Hematopoietic multipotent progenitor cell treated with erythropoietin and hydrocortisone succinate and interleukin-3 and kit ligand, for 4 days (in vitro differentiated cells): Measurements from ENCODE around the gene NDUFB8.

ENCODE experiments used
- DNase-seq: peaks from one replicate; pipeline ENCODE4 v3.0.0-alpha.2; 2015

The NDUFB8 gene

DNA sequence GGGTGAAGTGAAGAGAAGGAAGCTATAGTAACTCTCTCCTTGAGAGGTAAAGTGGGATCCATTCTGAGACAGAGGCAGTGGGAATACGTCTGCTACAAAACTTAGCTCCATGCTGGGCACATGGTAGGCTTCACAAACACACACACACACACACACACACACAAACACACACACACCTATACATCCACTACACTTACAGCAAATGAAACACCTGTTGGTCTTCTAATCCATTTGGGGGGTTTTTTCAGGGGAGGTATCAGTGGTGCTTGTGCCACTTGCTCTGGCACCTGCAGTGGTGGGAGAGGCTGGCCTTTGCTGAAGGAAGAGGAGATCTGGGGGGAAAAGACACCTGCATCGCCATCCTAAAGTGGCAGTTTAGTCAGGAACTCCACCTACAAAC lies 24.5 kb downstream of the NDUFB8 start:
- no peak for DNase-seq

DNA sequence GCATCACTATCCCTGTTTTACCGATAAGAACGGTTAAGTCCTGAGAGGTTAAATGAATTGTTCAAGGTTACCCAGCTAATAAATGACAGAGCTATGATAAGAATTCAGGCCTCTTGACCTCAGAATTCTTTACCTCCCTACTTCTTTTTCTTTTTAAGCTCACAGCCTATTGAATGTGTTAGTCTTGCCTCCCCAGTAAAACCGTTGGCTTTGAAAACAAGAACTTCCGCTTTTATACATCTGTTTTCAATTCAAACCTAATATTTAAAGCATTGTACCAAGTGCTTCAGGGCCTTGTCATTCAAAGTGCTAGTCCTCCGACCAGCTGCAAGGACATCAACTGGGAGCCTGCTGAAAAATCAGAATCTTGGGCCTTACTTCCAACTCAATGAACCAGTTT lies 25.6 kb downstream of the NDUFB8 start:
- DNase-seq = no peak

DNA sequence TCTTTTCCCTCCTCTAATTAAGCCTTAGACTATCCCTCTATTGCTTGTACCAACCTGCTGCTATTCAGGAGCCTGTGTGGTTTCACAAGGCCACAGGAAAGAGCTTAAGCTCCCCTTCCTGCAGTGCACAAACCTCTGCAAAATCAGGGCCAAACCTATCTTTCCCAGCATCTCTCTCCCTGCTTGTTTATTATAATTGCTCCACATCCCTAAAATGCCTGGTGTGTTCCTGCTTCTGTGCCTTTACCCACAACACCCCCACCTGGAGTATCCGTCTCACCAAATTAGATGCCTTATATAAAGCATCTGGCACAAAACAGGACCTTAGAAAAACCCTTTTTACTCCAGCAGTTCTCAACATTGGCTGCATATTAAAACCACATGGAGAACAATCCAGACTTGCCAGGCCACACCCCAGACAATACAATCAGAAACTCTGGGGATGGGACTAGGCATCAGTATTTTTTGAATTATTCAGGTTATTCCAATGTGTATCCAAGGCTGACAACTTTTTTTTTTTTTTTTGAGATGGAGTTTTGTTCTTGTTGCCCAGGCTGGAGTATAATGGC lies 26.7 kb downstream of the NDUFB8 start:
- no peak for DNase-seq

DNA sequence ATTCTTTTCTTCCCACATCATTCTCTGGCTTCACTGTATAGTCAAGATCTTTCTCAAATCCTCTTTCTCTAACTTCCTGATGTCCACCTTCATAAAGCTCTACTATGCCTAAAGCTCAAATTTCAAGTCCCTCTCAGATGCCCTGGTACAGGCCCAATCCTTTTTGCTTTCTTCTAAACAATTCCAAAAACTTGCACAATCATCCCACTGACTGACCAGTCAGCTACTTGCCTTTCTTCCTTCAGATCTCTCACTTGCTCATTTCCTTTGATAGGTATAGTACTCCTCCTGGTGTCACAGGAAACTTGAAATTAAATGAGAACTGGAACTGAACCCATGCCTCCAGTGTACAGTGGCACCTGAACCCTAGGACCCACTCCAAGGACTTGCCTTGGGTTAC lies 28.2 kb downstream of the NDUFB8 start:
- DNase-seq = no peak

DNA sequence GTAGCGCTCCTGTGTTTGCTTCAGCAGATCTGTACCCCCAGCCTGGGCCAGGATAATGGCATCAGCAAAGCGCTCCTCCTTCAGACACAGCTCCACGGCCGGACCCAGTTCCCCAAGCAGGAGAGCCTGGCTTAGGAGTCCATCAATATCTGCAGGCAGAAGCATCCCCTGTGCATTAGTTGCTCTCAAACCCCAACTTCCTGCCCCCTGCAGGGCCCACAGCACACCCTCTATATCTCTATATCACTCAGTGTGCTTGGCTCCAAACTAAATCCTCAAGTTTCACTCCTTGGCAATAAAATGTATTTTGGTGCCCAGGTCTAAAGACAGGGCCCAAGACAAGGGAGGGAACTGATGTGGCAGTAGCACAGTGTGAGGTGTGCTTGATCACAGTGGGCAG lies 31.6 kb downstream of the NDUFB8 start:
- no peak for DNase-seq

DNA sequence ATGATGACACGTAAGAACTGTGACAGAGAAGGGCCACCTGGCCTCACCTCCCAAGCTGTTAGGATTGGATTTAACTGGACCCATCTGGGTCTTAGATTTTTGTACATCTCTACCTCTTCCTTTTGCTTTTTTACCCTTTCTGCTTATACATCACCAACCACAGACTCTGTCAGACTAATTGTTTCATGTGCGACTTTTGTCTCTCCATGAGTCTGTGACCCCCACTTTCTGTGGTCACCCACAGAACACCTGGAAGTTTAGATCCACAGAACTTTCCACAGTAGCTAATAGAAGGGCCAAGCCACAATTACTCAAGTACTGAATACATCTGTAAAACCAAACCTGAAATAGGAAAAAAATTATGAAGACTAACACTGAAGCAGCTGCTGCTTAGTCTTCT lies 33.1 kb downstream of the NDUFB8 start:
- no peak for DNase-seq

DNA sequence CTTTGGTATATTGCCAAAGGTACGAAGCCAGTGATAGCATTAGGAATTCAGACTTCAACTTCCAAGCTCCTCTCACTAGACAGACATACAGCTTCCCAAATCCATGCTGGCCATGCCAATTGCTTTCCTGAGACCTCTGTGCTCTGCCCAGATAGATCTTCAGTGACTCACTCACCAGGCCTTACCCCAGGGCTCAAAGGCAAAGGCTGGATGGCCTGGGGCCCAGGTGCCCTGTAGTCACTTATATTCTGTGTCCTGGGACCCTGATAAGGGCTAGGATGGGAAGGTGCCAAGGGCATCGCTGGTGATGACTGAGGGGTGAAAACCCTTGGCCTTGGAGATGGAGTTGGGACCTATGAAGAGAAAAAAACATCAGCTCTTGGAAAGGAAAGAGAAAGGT lies 39.1 kb downstream of the NDUFB8 start:
- no peak for DNase-seq

DNA sequence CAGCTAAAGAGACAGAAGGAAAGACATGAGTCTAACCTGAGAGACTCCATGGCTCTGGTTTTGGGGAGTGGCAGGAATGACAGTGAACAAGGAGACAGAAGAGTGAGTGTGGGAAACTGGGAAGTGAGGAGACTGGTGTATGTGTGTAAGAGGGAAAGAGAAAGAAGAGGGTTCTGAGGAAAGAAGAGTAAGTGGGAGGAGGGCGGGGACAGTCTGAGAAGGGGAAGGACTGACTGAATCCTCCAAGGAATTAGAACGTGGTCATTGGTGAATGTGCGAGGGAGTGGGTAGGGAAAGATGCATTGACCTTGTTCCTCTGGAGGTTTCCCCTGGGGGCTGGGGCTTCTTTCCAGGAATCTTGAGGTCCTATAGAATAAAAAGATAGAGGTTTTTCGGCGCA lies 40.3 kb downstream of the NDUFB8 start:
- no peak for DNase-seq

DNA sequence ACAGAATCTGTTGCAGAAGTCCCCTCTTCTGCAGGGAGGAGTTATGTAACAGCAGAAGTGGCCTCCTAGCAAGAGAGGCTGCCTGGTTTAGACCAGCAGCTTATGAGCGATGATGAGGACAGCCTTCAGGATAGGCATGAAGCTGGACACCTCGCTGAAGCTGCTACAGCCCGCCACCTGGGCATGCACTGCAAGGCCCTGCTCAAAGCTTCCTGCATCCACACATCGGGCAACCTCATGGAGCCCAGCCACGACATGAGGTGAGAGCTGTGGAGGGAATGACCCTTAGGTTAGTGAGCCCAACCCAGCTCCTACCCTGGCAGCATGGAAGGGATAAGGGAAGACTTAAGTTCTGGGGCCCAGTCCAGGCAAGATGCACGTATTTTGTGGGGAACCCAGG lies 42.1 kb downstream of the NDUFB8 start:
- DNase-seq = no peak

DNA sequence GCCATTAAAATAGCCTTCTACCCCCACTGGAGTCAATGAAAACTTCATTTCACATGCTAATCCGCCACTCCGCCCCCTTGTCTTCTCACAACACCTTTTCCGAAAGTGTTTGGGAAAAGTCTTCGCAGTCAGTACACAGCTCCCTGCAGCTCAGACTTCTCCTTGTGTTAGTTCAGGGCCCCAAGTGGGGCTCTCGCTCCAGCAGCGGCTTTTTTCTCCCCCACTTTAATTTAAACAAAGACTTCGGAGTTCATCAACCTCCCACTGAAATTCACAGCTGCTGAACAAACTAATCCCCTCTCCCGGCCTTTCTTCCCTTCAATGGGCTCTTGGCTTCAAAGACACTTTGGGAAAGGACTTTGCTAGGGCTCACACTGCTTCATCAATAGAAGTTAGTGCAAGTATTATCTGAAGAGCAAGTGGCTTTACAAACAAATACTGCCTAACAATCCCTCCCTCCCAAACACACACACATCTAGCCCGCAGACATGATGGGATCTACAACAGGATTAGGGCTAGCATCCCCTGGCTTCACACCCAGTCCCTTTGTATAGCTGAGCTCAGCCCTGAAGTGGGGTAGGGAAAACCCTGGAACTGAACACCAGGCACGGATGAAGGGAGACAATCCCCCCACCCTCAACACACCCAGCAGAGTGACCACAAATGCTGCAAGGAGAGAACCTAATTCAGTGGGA lies 43.7 kb downstream of the NDUFB8 start:
- no peak for DNase-seq

DNA sequence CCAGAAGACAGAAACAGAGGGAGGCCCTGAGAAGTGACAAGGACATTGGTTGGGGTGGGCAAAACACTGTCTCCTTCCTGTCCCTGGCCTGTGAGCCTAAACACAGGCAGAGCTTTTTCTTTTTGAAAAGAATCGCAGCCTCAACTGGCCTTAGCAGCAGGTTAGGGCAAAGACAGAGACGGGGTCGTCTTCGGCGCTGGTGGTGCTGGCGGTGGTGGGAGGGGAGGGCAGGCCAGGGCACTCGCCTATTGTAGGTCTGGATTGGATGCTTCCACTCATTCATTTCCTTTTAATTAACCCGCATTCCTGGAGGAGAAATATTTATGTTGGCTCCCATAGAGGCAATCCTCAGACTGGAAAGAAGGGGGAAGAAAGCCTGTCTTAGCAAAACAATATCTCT lies 44.3 kb downstream of the NDUFB8 start:
- no peak for DNase-seq

DNA sequence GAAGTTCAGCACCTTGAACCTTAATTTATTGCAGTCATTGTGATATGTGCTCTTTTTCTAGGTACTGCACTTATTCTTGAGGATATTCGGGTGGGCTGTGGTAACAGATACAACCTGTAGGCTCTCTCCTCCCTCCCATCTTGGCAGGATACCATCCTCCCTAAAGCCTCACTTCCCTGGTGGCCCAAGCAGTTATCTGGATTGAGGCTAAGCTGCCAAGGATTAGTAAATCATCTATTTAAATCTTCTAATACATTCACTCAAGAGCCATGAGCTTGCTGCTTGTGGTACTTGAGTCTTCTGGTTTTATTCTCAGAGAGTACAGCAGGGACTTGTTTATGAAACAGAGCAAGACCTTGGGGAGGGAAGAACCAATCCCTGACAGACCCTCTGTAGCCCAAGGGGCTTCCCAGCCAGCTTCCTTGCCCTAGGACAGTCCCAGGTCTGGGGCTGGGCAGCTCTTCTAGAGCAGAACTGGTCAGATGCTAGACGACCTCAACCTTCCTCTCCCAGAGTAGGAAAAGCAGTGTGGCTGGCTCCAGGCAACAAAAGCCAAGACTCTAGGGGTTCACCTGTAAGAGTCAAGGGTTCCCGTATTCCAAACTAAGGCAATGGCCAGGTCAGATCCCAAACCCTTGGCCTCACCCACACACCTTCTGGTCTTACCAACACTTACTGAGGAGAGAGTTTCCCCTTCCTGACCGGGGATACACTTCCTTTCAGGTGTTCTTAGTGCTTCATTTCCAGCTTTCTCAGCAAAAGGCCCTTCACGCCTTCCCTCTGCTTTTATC lies 45.6 kb downstream of the NDUFB8 start:
- DNase-seq = no peak

DNA sequence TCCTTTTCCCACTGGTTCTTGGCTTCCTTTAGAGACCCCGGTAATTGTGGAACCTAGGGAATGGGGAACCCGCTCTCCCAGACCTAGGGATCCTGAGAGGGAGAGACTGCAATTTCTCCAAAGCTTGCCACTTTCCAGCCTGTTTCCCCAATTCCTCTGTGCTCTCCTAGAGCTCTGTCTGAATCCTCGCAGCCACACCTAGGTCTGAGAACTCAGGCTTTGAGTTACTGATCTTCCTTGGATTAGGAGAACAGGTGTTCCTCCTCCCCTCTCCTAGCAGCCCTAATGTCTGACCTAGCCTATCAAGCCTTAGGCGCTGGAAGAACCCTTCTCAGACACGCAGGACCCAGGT lies 46.9 kb downstream of the NDUFB8 start:
- DNase-seq = no peak

DNA sequence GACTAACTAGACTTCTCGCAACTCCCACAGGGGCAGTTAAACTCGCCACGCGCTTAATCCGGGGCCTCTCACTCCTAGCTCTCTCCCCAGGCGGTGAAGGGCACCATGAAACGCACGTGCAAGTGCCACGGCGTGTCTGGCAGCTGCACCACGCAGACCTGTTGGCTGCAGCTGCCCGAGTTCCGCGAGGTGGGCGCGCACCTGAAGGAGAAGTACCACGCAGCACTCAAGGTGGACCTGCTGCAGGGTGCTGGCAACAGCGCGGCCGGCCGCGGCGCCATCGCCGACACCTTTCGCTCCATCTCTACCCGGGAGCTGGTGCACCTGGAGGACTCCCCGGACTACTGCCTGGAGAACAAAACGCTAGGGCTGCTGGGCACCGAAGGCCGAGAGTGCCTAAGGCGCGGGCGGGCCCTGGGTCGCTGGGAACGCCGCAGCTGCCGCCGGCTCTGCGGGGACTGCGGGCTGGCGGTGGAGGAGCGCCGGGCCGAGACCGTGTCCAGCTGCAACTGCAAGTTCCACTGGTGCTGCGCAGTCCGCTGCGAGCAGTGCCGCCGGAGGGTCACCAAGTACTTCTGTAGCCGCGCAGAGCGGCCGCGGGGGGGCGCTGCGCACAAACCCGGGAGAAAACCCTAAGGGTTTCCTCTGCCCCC lies 47.4 kb downstream of the NDUFB8 start:
- peak; percentile 82 for DNase-seq

DNA sequence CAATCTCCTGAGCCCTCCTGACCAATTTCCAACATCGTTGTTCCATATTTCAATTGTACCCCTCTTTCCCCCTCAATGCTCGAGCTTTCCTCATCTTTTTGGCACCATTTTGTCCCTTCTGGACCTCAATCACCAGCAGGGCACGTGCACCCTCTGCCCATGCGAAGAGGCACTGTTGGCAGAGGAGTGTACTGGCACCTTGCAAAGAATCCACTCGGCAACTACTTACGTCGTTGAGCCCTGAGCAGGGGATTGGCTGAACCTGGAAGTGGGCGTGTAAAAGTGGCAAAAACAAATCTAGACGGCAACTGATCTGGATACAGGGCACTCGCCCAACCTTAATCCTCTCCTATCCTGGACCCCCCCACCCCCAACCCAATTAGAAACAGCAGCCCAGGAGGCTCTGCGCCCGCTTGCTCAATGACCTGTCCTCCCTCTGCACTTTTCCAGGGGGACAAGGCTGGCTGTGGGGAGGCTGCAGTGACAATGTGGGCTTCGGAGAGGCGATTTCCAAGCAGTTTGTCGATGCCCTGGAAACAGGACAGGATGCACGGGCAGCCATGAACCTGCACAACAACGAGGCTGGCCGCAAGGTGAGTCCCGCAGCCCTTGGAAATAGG lies 48.1 kb downstream of the NDUFB8 start:
- DNase-seq = peak; percentile 94

DNA sequence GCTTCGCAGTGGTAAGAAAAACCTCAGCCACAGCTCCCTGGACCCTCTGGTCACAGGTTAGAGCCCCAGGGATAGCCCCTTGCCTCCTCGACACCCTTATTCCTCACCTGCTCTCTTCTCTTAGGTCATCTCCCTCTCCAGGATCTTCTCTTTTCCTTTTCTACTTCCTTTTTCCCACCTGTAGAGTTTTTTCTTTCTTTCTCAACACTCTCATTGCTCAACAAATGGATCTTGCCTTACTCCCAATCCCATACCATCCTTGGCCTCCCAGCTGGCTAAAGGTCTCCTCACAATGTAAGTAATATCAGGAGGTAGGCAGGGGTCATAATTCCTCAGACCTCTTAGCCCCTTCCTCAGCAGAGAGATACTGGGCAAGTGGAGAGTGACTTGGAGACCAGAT lies 49.7 kb downstream of the NDUFB8 start:
- DNase-seq = no peak

DNA sequence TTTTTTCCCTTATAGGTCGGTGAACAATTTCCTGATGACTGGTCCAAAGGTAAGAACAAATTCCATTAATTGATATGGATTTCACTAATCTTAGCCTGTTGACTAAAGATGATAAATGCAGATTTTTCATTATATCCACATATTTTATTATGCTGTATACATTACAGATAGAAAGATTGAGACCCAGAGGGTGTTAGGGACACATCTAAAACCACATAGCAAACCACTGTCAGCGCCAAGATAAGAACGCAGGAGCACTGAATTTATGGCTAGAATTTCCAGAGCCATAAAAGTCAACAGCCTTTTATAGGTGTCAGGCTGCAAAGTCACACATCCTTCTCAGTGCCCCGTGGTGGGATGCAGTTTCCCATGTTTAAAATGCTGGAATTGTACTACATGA lies 50.6 kb downstream of the NDUFB8 start:
- peak; percentile 45 for DNase-seq

DNA sequence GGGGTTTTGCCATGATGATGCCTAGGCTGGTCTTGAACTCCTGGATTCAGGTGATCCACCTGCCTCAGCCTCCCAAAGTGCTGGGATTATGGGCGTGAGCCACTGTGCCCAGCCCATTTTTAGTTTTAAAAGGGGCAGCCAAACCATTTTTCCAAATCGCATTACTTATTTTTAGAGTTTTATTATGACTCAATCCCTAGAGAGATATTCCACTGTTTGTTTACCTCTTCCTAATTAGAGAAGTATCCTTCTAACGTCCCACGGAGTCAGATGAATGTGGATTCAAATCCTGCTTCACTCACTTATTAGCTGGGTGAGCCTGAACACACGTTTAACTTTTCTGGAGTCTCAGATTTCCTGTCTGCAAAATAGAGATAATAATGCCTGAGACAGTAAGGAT lies 51.7 kb downstream of the NDUFB8 start:
- DNase-seq = peak; percentile 20
